GM18909 (cell line): ENCODE results near the gene CELF4.

Experiments used
- ATAC-seq: cut with Tn5 transposase; IDR thresholded peaks from one replicate; pipeline ENCODE4 v1.9.1; 2021; ENCODE audit warnings: mild to moderate bottlenecking; ENCODE audit not compliant: unreplicated experiment, poor library complexity

Gene CELF4

GRCh38 chr18:37565101-37565976 is at the start of gene CELF4:
TSS of gene CELF4 (minus strand) at chr18:37565798.
- no peak for ATAC-seq

GRCh38 chr18:37613253-37613565 is 47.6 kb upstream of the CELF4 start:
- no peak for ATAC-seq

- no peak for ATAC-seq
Measured at GRCh38 chr18:37612524-37613252, 47.1 kb upstream of the CELF4 start.

GRCh38 chr18:37611614-37612279 is 46.1 kb upstream of the CELF4 start:
- ATAC-seq, result no peak

- ATAC-seq, result no peak
Measured at GRCh38 chr18:37608876-37609275, 43.3 kb upstream of the CELF4 start.

- ATAC-seq, result no peak
Measured at GRCh38 chr18:37607281-37607680, 41.7 kb upstream of the CELF4 start.

GRCh38 chr18:37604032-37604431 is 38.4 kb upstream of the CELF4 start:
- ATAC-seq, result no peak

- ATAC-seq, result no peak
Measured at GRCh38 chr18:37598966-37599896, 33.6 kb upstream of the CELF4 start.

GRCh38 chr18:37598396-37598795 is 32.8 kb upstream of the CELF4 start:
- ATAC-seq, result no peak

GRCh38 chr18:37590346-37590745 is 24.7 kb upstream of the CELF4 start:
- ATAC-seq, result no peak

- ATAC-seq, result no peak
Measured at GRCh38 chr18:37588289-37588688, 22.7 kb upstream of the CELF4 start.

- no peak for ATAC-seq
Measured at GRCh38 chr18:37586656-37587225, 21.1 kb upstream of the CELF4 start.

- no peak for ATAC-seq
Measured at GRCh38 chr18:37584952-37585695, 19.5 kb upstream of the CELF4 start.

GRCh38 chr18:37584217-37584616 is 18.6 kb upstream of the CELF4 start:
- ATAC-seq, result no peak

- no peak for ATAC-seq
Measured at GRCh38 chr18:37582261-37582660, 16.7 kb upstream of the CELF4 start.

- ATAC-seq, result peak; percentile 67
Measured at GRCh38 chr18:37578886-37579513, 13.4 kb upstream of the CELF4 start.

GRCh38 chr18:37578182-37578678 is 12.6 kb upstream of the CELF4 start:
- no peak for ATAC-seq

GRCh38 chr18:37577051-37577611 is 11.5 kb upstream of the CELF4 start:
- no peak for ATAC-seq
